ENCODE data around the gene PLB1.

The PLB1 gene

GRCh38 chr2:28668106-28668814 is 172.4 kb downstream of the PLB1 start:
- Histone ChIP-seq H2AFZ (ENCODE audit: low read length) (no peak overlapping the region), H3F3A (ENCODE audit: insufficient read depth, low read length) (no peaks in the 10 kb centered on the region), H3K36me3 (replicated peaks; ENCODE audit: insufficient read depth, low read length) (no peaks in the 10 kb centered on the region), H3K9me2 (replicated peaks; ENCODE audit: insufficient read depth, low read length) (no peaks in the 10 kb centered on the region), H3K4me1 (ENCODE audit: low read length) (no peaks in the 10 kb centered on the region), H4K20me1 (ENCODE audit: insufficient read depth, low read length) (no peaks in the 10 kb centered on the region), H3K27me3 (replicated peaks; ENCODE audit: insufficient read depth, low read length) (no peaks in the 10 kb centered on the region), H3K9me3 (replicated peaks; ENCODE audit: insufficient read depth, low read length) (no peaks in the 10 kb centered on the region), H3K4me3 (ENCODE audit: low read length) (no peak overlapping the region), H3K27ac (ENCODE audit: low read length) (no peak overlapping the region), H3K4me2 (ENCODE audit: low read depth, low read length) (no peak overlapping the region), H3K79me2 (ENCODE audit: low read length) (no peaks in the 10 kb centered on the region), H3K9ac (ENCODE audit: low read length) (no peak overlapping the region)
- TF ChIP-seq CTCF (IDR thresholded peaks at IDR 0.05; ENCODE audit: low read length) (no peak), EZH2 (optimal IDR thresholded peaks at IDR 0.05; ENCODE audit: low read depth, low read length) (no peak), EZH2phosphoT487 (IDR thresholded peaks at IDR 0.05; ENCODE audit: low read length) (no peak)
- DNase-seq: no peak

GRCh38 chr2:28668880-28669279 is 173.0 kb downstream of the PLB1 start:
- no peak for DNase-seq
- Histone ChIP-seq H4K20me1 (ENCODE audit: insufficient read depth, low read length) (no peaks in the 10 kb centered on the region), H2AFZ (ENCODE audit: low read length) (no peak overlapping the region), H3K36me3 (replicated peaks; ENCODE audit: insufficient read depth, low read length) (no peaks in the 10 kb centered on the region), H3K9ac (ENCODE audit: low read length) (no peak overlapping the region), H3K4me1 (ENCODE audit: low read length) (no peaks in the 10 kb centered on the region), H3K4me2 (ENCODE audit: low read depth, low read length) (no peak overlapping the region), H3K27me3 (replicated peaks; ENCODE audit: insufficient read depth, low read length) (no peaks in the 10 kb centered on the region), H3K79me2 (ENCODE audit: low read length) (no peaks in the 10 kb centered on the region), H3K9me2 (replicated peaks; ENCODE audit: insufficient read depth, low read length) (no peaks in the 10 kb centered on the region), H3K27ac (ENCODE audit: low read length) (no peak overlapping the region), H3F3A (ENCODE audit: insufficient read depth, low read length) (no peaks in the 10 kb centered on the region), H3K9me3 (replicated peaks; ENCODE audit: insufficient read depth, low read length) (no peaks in the 10 kb centered on the region), H3K4me3 (ENCODE audit: low read length) (no peak overlapping the region)
- TF ChIP-seq CTCF (IDR thresholded peaks at IDR 0.05; ENCODE audit: low read length) (no peak), EZH2 (optimal IDR thresholded peaks at IDR 0.05; ENCODE audit: low read depth, low read length) (no peak), EZH2phosphoT487 (IDR thresholded peaks at IDR 0.05; ENCODE audit: low read length) (no peak)

GRCh38 chr2:28670856-28671255 is 175.0 kb downstream of the PLB1 start:
- Histone ChIP-seq H3K4me2 (ENCODE audit: low read depth, low read length) (no peak overlapping the region), H2AFZ (ENCODE audit: low read length) (no peak overlapping the region), H3K9me3 (replicated peaks; ENCODE audit: insufficient read depth, low read length) (no peaks in the 10 kb centered on the region), H3K36me3 (replicated peaks; ENCODE audit: insufficient read depth, low read length) (no peaks in the 10 kb centered on the region), H3K27me3 (replicated peaks; ENCODE audit: insufficient read depth, low read length) (no peaks in the 10 kb centered on the region), H3K4me1 (ENCODE audit: low read length) (no peaks in the 10 kb centered on the region), H3K79me2 (ENCODE audit: low read length) (no peaks in the 10 kb centered on the region), H3K9ac (ENCODE audit: low read length) (no peak overlapping the region), H3K4me3 (ENCODE audit: low read length) (no peak overlapping the region), H3K9me2 (replicated peaks; ENCODE audit: insufficient read depth, low read length) (no peaks in the 10 kb centered on the region), H4K20me1 (ENCODE audit: insufficient read depth, low read length) (no peaks in the 10 kb centered on the region), H3F3A (ENCODE audit: insufficient read depth, low read length) (no peaks in the 10 kb centered on the region), H3K27ac (ENCODE audit: low read length) (no peak overlapping the region)
- TF ChIP-seq CTCF (IDR thresholded peaks at IDR 0.05; ENCODE audit: low read length): no peak
- no peak for TF ChIP-seq EZH2phosphoT487 (IDR thresholded peaks at IDR 0.05; ENCODE audit: low read length)
- no peak for TF ChIP-seq EZH2 (optimal IDR thresholded peaks at IDR 0.05; ENCODE audit: low read depth, low read length)
- no peak for DNase-seq

All from MM.1S (cell line).